PFSK-1 (cell line): ENCODE data around the gene SURF2.

Experiments
- FOXP2 ChIP-seq: optimal IDR thresholded peaks from 2 replicates; pipeline ENCODE3; 2011; ENCODE audit warnings: borderline replicate concordance, control low read depth, inconsistent platforms; ENCODE audit not compliant: insufficient read depth; ENCODE audit errors: extremely low read length, extremely low read depth
- POLR2AphosphoS5 ChIP-seq: IDR thresholded peaks from 2 replicates; pipeline ENCODE4 v1.6.1; 2012; ENCODE audit warnings: low read depth, mild to moderate bottlenecking, control low read depth, low read length, moderate library complexity
- TAF1 ChIP-seq: IDR thresholded peaks from 2 replicates; pipeline ENCODE4 v1.6.1; 2012; ENCODE audit warnings: low read length, control low read depth, borderline replicate concordance; ENCODE audit not compliant: insufficient read depth

- TF ChIP-seq TAF1 (no peak), FOXP2 (no peak), POLR2AphosphoS5 (no peak)
Observed at GRCh38 chr9:133354766-133355165, 1.6 kb upstream of the SURF2 start.
